ENCODE data around the gene GNL3.
A peak's percentile ranks its signal among the peaks of the same experiment; 100 is the strongest.

Gene GNL3

GRCh38 chr3:52690560-52690959 lies 4.7 kb downstream of the GNL3 start:
- no peak for DNase-seq

- DNase-seq = no peak
Measured at GRCh38 chr3:52693071-52693470, 7.2 kb downstream of the GNL3 start.

- DNase-seq = no peak
Measured at GRCh38 chr3:52694528-52695189, 8.8 kb downstream of the GNL3 start.

- DNase-seq = no peak
Measured at GRCh38 chr3:52695798-52696671, 10.2 kb downstream of the GNL3 start.

- DNase-seq = no peak
Measured at GRCh38 chr3:52696830-52697631, 11.2 kb downstream of the GNL3 start.

GRCh38 chr3:52697632-52697965 lies 11.8 kb downstream of the GNL3 start:
- DNase-seq = no peak

GRCh38 chr3:52703341-52703740 lies 17.5 kb downstream of the GNL3 start:
- DNase-seq = no peak

- DNase-seq = no peak
Measured at GRCh38 chr3:52704611-52705437, 19.0 kb downstream of the GNL3 start.

- no peak for DNase-seq
Measured at GRCh38 chr3:52705438-52705687, 19.5 kb downstream of the GNL3 start.

GRCh38 chr3:52705688-52706686 lies 20.2 kb downstream of the GNL3 start, which contains the start of the genes GLT8D1 and SPCS1:
Gene GLT8D1, minus strand, starts transcription at chr3:52705791. Its CDS starts 5,331 bp downstream, at chr3:52700460.
Gene SPCS1, plus strand, starts transcription at chr3:52706106. Its CDS starts 141 bp downstream, at chr3:52706247.
- DNase-seq = peak; percentile 83 to 87

- DNase-seq = no peak
Measured at GRCh38 chr3:52707585-52707984, 21.8 kb downstream of the GNL3 start.

- DNase-seq = no peak
Measured at GRCh38 chr3:52710512-52710911, 24.7 kb downstream of the GNL3 start.

GRCh38 chr3:52712291-52713212 lies 26.7 kb downstream of the GNL3 start:
- no peak for DNase-seq

GRCh38 chr3:52714335-52715302 lies 28.8 kb downstream of the GNL3 start:
- DNase-seq = no peak

- DNase-seq = no peak
Measured at GRCh38 chr3:52715714-52716305, 30.0 kb downstream of the GNL3 start.

- DNase-seq = no peak
Measured at GRCh38 chr3:52719618-52720017, 33.8 kb downstream of the GNL3 start.

GRCh38 chr3:52721002-52721729 lies 35.3 kb downstream of the GNL3 start:
- peak in 1 of 2 donors; percentile 34 for DNase-seq

GRCh38 chr3:52721730-52722008 lies 35.8 kb downstream of the GNL3 start:
- no peak for DNase-seq
